GM12872 (cell line): ENCODE data around the gene VWA8.

Experiments used
- CTCF ChIP-seq: IDR thresholded peaks from 3 replicates; pipeline ENCODE4 v1.5.1; 2011; ENCODE audit warnings: low read depth, mild to moderate bottlenecking, low read length, moderate library complexity; ENCODE audit not compliant: insufficient read depth

The VWA8 gene

GRCh38 chr13:41541142-41541938, 419.6 kb downstream of the VWA8 start:
- no peak for TF ChIP-seq CTCF

- TF ChIP-seq CTCF: no peak
These were observed 427.4 kb downstream of the VWA8 start for GRCh38 chr13:41533266-41534052.

- TF ChIP-seq CTCF: no peak
These were observed 432.9 kb downstream of the VWA8 start for GRCh38 chr13:41528021-41528420.

GRCh38 chr13:41520660-41521630, 440.0 kb downstream of the VWA8 start:
- no peak for TF ChIP-seq CTCF

- no peak for TF ChIP-seq CTCF
These were observed 440.8 kb downstream of the VWA8 start for GRCh38 chr13:41520016-41520659.
